Measurements from ENCODE around the gene PLEKHA6. TPM values are rescaled to one million over a fixed set of nuclear protein-coding genes. Genes with fewer than 3 reads are reported as not detected.
A peak's percentile ranks its signal among the peaks of the same experiment; 100 is the strongest.

Gene PLEKHA6
- total and polyA plus RNA-seq, 12 donors: 3.3 to 34.9 (median 18.1) TPM

GRCh38 chr1:204355913-204356312 lies 3.8 kb downstream of the PLEKHA6 start:
- peaks cover 0 to 27% (median 0%) of the 10 kb centered on the region in 7 donors for H3K27me3 ChIP-seq
- H3K4me1 ChIP-seq: peaks cover 4 to 43% (median 23%) of the 10 kb centered on the region in 9 donors
- intact Hi-C loops (cut with DNase I): no loop called here
- no peaks in the 10 kb centered on the region for H3K9me3 ChIP-seq
- 94 to 96% methylated on average over 4 of the region's 4 CpGs for WGBS, 2 donors
- no peak overlapping the region for H3K27ac ChIP-seq
- DNase-seq (no peak), ATAC-seq (no peak)
- TF ChIP-seq CTCF (IDR thresholded peaks at IDR 0.05): no peak
- H3K4me3 ChIP-seq: no peak overlapping the region
- no peaks in the 10 kb centered on the region for H3K36me3 ChIP-seq

GRCh38 chr1:204354579-204354978 lies 5.2 kb downstream of the PLEKHA6 start:
- Histone ChIP-seq H3K4me1 (peaks cover 2 to 43% (median 22%) of the 10 kb centered on the region in 9 donors), H3K27me3 (peaks cover 0 to 25% (median 0%) of the 10 kb centered on the region in 7 donors), H3K36me3 (no peaks in the 10 kb centered on the region), H3K4me3 (no peak overlapping the region), H3K9me3 (no peaks in the 10 kb centered on the region), H3K27ac (no peak overlapping the region)
- 58 to 64% methylated on average over 6 of the region's 6 CpGs for WGBS, 2 donors
- intact Hi-C loops (cut with DNase I): no loop called here
- no peak for ATAC-seq
- no peak for TF ChIP-seq CTCF (IDR thresholded peaks at IDR 0.05)
- no peak for DNase-seq

GRCh38 chr1:204353213-204353910 lies 6.4 kb downstream of the PLEKHA6 start:
- no peak overlapping the region for H3K4me3 ChIP-seq
- no peak overlapping the region for H3K27ac ChIP-seq
- TF ChIP-seq CTCF (IDR thresholded peaks at IDR 0.05): no peak
- DNase-seq (no peak), ATAC-seq (no peak)
- H3K4me1 ChIP-seq: peaks cover 12 to 46% (median 26%) of the 10 kb centered on the region in 9 donors
- H3K9me3 ChIP-seq: no peaks in the 10 kb centered on the region
- H3K27me3 ChIP-seq: peaks cover 0 to 13% (median 0%) of the 10 kb centered on the region in 7 donors
- WGBS, 2 donors: 96 to 98% methylated on average over 5 of the region's 5 CpGs
- intact Hi-C loops (cut with DNase I): no loop called here
- H3K36me3 ChIP-seq: no peaks in the 10 kb centered on the region

GRCh38 chr1:204350857-204351573 lies 8.7 kb downstream of the PLEKHA6 start:
- WGBS, 2 donors: 38 to 47% methylated on average over 20 of the region's 20 CpGs
- peak; percentile 15 to 60 (median 48) for ATAC-seq

More at GRCh38 chr1:204350857-204351573, 8.7 kb downstream of the PLEKHA6 start:
- no peaks in the 10 kb centered on the region for H3K36me3 ChIP-seq
- H3K4me1 ChIP-seq: peaks cover 12 to 36% (median 24%) of the 10 kb centered on the region in 9 donors
- no peaks in the 10 kb centered on the region for H3K9me3 ChIP-seq
- H3K27me3 ChIP-seq: peaks cover 0 to 5% (median 0%) of the 10 kb centered on the region in 7 donors
- peak; percentile 75 to 84 for DNase-seq
- peak overlapping the region in 3 of 10 donors; percentile 20 to 29 (median 22) for H3K4me3 ChIP-seq
- intact Hi-C loops (cut with DNase I): no loop called here
- TF ChIP-seq CTCF (IDR thresholded peaks at IDR 0.05): no peak
- peak overlapping the region in 5 of 10 donors; percentile 22 to 82 (median 39) for H3K27ac ChIP-seq

Data from heart right ventricle (tissue), 16 donors.